HL-60 (cell line): Measurements from ENCODE around the gene POU5F1.

Experiments used
- GABPA ChIP-seq: IDR thresholded peaks from 2 replicates; pipeline ENCODE4 v1.6.1; 2012; ENCODE audit warnings: low read depth
- POLR2AphosphoS5 ChIP-seq: IDR thresholded peaks from 2 replicates; pipeline ENCODE4 v1.6.1; 2012; ENCODE audit warnings: low read depth
- TF ChIP-seq, protein P1 (sequence below): IDR thresholded peaks from one replicate; pipeline ENCODE4 v1.5.1; 2011; ENCODE audit warnings: low read length, control low read depth, inconsistent platforms; ENCODE audit not compliant: insufficient read depth

DNA sequence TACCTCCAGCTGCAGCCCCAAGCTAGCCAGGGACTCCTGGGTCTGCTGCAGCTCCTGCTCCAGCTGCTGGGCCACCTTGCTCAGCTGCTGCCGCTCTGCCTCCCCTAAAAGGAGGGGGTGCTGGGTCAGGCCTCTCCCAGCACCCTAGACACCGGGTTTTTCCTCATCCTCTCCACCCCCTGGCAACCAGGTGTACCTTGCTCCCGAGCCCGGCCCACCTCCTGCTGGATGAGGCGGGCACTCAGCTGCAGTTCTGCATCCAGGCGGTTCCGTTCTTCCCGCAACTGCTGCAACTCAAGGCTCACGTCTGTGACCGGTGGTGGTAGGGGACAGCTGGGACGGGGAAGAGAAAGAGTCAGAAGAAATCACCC, 25.5 kb downstream of the POU5F1 start:
- TF ChIP-seq, protein P1, sequence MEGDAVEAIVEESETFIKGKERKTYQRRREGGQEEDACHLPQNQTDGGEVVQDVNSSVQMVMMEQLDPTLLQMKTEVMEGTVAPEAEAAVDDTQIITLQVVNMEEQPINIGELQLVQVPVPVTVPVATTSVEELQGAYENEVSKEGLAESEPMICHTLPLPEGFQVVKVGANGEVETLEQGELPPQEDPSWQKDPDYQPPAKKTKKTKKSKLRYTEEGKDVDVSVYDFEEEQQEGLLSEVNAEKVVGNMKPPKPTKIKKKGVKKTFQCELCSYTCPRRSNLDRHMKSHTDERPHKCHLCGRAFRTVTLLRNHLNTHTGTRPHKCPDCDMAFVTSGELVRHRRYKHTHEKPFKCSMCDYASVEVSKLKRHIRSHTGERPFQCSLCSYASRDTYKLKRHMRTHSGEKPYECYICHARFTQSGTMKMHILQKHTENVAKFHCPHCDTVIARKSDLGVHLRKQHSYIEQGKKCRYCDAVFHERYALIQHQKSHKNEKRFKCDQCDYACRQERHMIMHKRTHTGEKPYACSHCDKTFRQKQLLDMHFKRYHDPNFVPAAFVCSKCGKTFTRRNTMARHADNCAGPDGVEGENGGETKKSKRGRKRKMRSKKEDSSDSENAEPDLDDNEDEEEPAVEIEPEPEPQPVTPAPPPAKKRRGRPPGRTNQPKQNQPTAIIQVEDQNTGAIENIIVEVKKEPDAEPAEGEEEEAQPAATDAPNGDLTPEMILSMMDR: no peak
- TF ChIP-seq POLR2AphosphoS5 (no peak), GABPA (no peak)
